HL-60/S4 treated with retinoic acid at 250 ng/mL for 4 days and 3 days (cell line): Measurements from ENCODE around the gene DNAJC7.

Experiments used
- in situ Hi-C: fragments of 300-500 bp; cut with MboI; formaldehyde crosslinking; loops from 2 replicates; pipeline ENCODE4 v1.7.0; 2022; ENCODE audit warnings: low sequenced_read_pairs

The DNAJC7 gene

GRCh38 chr17:41982026-41982760 is 35.0 kb downstream of the DNAJC7 start:
- in situ Hi-C loops, result no loop called here

- in situ Hi-C loops, result no loop called here
These were observed 39.2 kb downstream of the DNAJC7 start for GRCh38 chr17:41977991-41978390.

- in situ Hi-C loops, result no loop called here
These were observed 41.0 kb downstream of the DNAJC7 start for GRCh38 chr17:41976142-41976768.

GRCh38 chr17:41975099-41976083 is 41.8 kb downstream of the DNAJC7 start:
- in situ Hi-C loops, result no loop called here

- in situ Hi-C loops, result no loop called here
These were observed 42.6 kb downstream of the DNAJC7 start for GRCh38 chr17:41974658-41975057.

GRCh38 chr17:41974031-41974430 is 43.2 kb downstream of the DNAJC7 start:
- in situ Hi-C loops, result no loop called here

- in situ Hi-C loops, result no loop called here
These were observed 43.8 kb downstream of the DNAJC7 start for GRCh38 chr17:41973408-41973811.

- in situ Hi-C loops, result no loop called here
These were observed 44.5 kb downstream of the DNAJC7 start for GRCh38 chr17:41972571-41973407.

- in situ Hi-C loops, result no loop called here
These were observed 45.3 kb downstream of the DNAJC7 start for GRCh38 chr17:41971721-41972523.

GRCh38 chr17:41970901-41971331 is 46.3 kb downstream of the DNAJC7 start:
- in situ Hi-C loops, result no loop called here

- in situ Hi-C loops, result loop anchor here (10.0 kb wide), 1 partner anchor 146 kb away; the partner anchor contains the start of gene DHX58
These were observed 48.6 kb downstream of the DNAJC7 start for GRCh38 chr17:41968676-41969075.

GRCh38 chr17:41967921-41968578 is 49.2 kb downstream of the DNAJC7 start:
- in situ Hi-C loops, result loop anchor here (10.0 kb wide), 1 partner anchor 147 kb away; the partner anchor contains the start of gene DHX58

GRCh38 chr17:41967141-41967920 is 49.9 kb downstream of the DNAJC7 start:
- in situ Hi-C loops, result loop anchor here (10.0 kb wide), 1 partner anchor 147 kb away; the partner anchor contains the start of gene DHX58

- in situ Hi-C loops, result loop anchor here (10.0 kb wide), 1 partner anchor 148 kb away; the partner anchor contains the start of gene DHX58
These were observed 50.6 kb downstream of the DNAJC7 start, which contains the start of gene CNP for GRCh38 chr17:41966463-41967140. CNP (plus strand) TSS chr17:41966795; CDS start chr17:41966885, 90 bp downstream.

GRCh38 chr17:41965694-41966462 is 51.4 kb downstream of the DNAJC7 start:
- in situ Hi-C loops, result loop anchor here (10.0 kb wide), 1 partner anchor 149 kb away; the partner anchor contains the start of gene DHX58

- in situ Hi-C loops, result loop anchor here (10.0 kb wide), 1 partner anchor 152 kb away; the partner anchor contains the start of gene DHX58
These were observed 54.3 kb downstream of the DNAJC7 start for GRCh38 chr17:41962768-41963434.
